HG02938 (cell line): Measurements from ENCODE around the gene NLK.
"Not testable (repeated sequence)": the region's sequence is repeated elsewhere in the genome, so short reads cannot be mapped to it uniquely, and the experiment has no call there.

Experiments used
- ATAC-seq: cut with Tn5 transposase; IDR thresholded peaks from one replicate; pipeline ENCODE4 v1.9.1; 2021; ENCODE audit warnings: mild to moderate bottlenecking, moderate library complexity; ENCODE audit not compliant: unreplicated experiment

Gene NLK

DNA sequence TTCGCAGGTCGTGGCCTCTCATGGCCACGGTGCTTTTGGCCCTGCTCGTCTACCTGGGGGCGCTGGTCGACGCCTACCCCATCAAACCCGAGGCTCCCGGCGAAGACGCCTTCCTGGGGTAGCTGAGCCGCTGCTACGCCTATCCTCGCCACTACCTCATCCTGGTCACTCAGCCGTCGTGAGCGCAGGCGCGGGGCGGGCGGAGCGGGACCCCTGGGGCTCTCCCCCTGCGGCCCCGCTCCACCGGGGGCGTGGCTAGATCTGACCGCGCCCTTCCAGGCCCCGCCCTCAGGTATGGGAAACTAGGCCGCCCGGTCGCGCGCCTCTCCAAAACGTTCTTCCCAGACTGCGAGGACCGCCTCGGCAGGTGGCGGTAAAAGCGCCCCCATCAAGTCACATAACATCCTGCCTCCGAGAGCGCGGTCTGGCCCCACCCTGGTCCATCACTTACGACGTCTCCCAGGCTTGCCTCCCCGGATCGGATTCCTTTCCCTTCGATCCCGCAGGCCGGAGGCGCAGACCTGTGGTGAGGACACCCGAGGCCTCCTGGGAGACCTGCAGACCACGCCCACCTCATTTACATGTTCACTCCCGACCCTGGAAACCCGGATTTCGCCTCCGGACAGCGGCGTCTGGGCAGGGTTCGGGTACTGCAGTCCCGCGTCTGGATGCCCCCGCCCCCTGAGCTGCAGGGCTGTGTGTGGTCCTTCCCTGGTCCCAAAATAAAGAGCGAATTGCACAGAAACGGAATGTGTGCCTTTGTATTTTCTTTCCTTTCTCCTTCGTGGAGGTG lies 185.0 kb downstream of the NLK start:
- no peak for ATAC-seq

DNA sequence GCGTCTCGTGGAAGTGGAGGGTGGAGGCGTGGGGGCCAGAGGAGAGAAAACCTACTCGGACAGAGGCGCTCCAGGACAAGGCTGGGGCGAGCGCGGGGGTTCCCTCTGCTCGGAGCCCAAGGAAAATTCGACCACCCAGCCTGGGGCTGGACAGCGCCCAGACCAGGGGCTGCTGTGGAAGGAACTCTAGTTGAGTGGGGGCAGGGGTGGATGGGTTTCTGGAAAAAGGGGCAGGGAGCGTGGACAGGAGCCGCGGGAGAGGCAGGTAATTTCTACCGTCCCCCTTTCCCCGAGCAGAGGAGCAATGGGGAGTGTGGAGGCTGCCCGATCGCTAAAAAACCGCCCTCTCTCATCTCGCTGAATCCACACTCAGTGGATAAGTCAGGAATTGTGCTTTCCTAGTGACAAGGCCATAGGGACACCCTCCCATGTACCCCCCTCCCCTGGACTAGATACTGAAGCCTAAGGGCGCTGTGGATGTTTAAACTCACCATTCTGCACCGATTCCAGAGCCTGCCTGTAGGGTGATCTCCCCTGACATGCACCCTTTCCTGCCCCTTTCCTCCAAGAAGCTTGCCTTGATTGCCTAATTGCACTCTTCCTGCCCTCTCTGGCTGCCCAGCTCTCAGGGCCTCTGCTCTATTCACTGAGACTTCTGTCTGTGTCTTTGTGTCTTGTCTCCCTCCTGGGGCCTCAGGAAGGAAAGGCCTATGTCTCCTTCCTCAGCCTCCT lies 185.8 kb downstream of the NLK start:
- ATAC-seq: no peak

DNA sequence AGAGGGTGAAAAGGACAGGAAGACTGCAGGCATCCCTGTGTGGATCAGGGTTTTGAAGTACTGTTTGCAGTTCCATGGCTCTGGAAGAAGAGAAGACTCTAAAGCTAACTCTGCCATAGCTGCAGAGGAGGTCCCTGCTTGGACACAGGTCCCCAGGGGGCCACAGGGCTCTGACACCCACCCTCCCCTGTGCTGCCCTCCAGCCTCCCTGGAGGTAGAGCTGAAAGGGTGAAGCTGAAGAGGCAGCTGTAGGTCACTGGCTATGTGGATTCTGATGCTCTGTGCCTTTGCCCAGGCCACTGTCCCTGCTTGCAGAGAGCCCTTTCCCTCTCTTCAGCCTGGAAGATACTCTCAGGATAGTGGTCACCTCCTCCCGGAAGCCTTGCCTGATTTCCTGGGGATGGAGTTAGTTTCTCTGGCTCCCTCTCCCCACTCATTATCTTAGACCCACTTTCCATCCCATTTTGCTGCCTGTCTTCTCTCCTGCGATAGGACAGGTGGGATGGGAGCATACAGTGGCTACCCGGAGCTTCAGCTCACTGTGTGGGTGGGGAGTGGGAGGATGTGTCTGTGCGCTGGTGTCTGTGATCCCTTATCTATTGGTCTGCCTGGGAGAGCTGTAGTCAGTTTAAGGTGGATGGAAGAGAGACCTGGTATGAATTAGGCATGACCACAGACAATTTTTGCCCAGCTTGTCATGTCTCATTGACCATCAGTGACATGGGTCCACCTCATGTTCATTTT lies 186.7 kb downstream of the NLK start:
- ATAC-seq: no peak

DNA sequence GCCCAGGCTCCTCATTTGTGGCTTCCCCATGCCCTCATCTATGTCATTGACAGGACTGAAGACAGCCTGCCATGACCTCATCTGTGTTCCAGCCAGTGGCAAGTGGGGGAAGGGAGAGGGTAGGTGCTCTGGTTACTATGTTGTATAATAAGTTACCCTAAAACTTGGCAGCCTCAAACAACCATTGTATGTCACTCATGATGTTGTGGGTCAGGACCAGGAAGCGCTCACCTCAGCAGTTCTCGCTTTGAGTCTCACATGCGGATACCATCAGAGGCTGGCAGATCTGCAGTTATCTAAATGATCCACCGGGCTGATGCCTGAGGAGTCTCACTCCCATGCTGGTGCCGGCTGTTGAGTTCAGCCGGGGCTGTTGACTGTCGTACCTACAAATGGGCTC lies 187.5 kb downstream of the NLK start:
- ATAC-seq: no peak

DNA sequence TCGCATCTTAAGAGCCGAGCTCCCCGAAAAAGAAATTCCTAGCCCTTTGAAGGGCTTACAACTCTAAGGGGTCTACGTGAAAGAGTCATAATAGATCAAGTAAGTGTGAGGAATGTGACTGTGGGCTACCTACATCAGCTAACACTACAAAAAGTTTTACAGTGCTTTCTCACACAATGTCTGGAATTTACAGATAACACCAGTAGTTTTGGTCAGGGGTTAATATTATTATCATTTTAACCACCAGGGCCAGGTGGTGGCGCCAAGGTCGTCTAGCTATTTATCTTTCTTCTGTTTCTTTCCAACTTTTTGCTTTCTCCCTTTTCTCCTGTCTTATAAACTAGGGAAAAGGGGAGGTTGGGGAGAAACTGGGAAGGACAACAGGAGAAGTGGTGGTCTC lies 188.1 kb downstream of the NLK start:
- ATAC-seq: not testable (repeated sequence)

DNA sequence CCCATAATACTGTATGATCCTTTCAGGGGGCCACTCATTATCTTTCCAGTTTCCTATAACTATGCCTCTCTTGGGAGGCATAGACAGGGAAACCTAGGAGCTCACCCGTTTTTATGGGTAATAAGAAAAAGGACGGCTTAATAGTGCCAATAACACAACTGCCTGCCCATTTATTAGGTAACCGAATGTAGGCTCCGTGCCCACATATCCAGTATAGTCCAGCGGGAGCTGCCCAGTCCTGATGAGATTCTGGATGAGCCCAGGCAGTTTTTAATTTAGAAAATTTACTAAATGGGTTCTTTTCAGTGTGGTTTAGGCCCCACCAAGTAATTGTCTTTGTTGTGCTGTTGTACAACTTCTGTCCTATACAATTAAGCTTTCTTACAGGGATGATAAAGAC lies 189.1 kb downstream of the NLK start:
- ATAC-seq: not testable (repeated sequence)

DNA sequence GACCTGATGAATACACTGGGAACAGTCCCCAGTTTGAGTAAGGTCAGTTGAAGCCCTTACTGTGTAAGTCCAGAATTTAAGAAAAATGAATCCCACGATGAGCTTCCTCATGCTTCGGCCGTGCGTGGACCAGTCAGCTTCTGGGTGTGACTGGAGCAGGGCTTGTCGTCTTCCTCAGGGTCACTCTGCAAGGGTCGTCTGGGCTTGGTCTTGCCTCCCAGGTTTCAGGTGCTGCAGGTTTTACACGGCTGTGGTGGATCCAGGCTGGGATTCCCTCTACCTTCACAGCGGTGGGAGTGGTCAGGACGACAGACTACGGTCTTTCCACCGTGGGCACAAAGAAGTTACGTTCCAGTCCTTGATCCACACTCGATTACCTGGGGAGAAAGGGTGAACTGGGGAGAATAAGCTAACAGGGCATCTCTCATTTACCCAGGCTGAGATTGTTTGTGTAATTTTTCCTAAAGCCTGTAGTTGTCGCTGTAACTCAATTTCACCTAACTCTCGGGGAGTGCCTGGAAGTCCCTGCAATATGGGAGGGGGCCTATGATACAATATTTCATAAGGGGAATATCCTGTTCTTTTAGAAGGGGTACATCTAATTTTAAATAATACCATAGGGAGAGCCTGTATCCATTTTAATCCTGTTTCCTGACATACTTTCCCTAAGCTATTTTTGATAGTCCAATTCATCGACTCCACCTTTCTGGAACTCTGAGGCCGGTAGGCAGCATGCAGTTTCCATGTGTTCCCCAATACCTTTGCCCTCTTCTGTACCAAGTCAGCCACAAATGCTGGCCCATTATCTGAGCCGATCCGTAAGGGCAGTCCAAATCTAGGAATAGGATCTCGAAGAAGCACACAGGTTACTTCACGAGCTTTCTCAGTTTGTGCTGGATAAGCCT lies 190.7 kb downstream of the NLK start:
- ATAC-seq: not testable (repeated sequence)

DNA sequence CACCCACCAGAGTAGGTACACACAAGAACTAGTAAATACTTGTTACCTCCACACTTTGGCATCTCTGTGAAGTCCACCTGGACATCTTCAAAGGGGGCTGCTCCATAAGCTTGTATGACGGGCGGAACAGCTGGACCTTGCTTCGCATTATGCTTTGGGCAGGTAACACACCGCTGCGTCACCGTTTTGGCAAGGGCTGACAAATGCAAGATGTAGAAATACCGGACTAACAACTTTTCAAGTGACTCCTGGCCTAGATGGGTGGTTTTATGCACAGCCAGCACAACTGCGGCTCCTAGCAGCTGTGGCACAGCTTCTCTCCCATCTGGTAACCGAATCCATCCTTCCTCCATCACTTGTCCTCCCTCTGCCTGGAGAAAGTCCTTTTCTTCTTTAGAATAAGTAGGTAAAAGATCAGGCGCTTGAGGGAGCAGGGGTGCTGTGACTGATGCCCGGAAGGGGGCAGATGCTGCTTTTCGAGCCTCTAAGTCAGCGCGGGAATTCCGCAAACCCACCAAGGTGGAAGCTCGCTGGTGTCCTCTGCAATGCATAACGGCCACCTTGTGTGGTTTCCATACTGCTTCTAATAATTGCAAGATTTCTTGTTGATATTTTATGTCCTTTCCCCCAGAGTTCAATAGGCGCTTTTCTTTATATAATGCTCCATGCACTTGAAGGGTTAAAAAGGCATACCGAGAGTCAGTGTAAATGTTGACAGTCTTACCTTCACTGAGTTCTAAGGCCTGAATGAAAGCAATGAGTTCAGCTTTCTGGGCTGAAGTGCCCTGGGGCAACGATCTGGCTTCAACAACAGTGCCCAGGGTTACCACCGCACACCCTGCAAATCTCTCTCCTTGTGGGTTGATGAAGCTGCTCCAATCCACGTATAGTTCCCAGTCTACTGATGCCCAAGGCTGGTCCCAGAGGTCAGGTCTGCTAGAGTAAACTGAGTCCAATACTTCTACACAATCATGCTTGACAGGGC lies 191.7 kb downstream of the NLK start:
- not testable (repeated sequence) for ATAC-seq

DNA sequence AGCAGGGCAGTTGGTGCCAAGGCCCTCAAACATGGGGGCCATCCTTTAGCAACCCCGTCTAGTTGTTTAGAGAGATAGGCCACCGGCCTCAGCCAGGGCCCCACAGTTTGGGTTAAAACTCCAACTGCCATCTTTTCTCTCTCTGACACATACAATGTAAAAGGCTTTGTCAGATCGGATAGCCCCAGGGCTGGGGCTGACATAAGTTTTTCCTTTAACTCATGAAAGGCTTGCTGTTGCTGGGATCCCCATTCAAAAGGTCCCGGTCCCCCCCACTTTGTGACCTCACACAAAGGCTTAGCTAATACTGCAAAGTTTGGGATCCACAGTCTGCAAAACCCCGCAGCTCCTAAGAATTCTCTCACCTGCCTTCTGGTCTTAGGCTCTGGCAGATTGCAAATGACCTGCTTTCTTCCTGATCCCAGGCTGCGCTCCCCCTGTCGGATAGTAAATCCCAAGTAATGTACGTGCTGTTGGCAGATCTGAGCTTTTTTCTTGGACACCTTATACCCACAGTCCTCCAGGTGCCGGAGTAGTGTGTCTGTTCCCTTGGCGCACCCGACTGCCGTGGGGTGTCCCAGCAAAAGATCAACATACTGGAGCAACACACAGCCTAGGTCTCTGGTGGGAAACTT lies 192.7 kb downstream of the NLK start:
- ATAC-seq: not testable (repeated sequence)

DNA sequence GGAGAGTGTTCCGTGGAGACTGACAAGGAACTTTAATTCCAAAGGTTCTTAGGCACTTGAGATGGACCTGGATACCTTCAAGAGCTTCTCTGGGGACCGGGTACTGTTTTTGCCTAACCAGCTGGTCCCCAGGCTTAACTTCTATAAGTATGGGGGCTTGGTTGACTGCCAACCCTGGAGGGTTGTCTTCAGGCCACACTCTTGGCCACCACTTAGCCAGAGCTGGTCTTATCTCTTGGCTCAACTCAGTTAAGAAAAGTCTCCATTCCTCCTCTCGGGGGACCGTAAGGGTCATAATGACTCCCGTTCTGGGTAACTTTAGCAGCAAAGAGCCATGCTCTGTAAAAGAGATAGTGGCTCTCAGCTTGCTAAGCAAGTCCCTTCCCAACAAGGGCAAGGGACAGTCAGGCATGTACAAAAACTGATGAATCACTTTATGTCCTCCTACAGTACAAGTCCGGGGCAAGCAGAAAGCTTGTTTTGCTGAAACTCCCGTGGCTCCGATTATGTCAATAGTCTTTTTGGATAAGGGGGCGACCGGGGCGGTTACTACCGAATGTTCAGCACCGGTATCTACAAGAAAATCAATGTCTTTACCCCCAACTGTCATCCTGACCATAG lies 193.7 kb downstream of the NLK start:
- ATAC-seq: not testable (repeated sequence)

DNA sequence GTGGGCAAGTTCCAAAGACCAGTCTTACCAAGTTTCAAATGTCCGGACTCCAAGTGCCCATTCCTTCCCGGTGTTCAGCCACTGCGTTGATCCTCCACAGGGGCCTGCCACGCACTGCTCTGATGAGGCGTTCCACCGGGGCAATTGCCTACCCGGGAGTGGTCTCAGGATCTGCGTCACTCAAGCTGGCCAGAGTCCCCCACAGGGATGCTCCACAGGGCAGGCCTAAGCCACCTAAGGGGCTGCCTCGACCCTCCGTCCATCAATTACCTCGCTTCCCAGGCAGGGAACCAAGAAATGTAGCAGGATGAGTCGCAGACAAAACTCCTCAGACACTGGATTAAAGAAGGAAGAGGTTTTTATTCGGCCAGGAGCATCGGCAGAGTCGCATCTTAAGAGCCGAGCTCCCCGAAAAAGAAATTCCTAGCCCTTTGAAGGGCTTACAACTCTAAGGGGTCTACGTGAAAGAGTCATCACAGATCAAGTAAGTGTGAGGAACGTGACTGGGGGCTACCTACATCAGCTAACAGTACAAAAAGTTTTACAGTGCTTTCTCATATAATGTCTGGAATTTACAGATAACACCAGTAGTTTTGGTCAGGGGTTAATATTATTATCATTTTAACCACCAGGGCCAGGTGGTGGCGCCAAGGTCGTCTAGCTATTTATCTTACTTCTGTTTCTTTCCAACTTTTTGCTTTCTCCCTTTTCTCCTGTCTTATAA lies 196.2 kb downstream of the NLK start:
- ATAC-seq: not testable (repeated sequence)

DNA sequence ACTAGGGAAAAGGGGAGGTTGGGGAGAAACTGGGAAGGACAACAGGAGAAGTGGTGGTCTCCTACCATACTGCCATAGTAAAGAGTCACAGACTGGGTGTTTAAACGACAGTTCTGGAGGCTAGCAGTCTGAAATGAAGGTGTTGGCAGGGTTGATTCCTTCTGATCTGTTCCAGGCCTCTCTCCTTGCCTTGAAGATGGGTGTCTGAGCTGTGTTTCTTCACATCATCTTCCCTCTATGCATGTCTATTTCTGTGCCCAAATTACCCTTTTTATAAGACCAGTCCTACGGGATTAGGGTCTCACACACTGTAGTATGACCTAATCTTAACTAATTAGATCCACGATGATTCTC lies 196.8 kb downstream of the NLK start:
- ATAC-seq: no peak

DNA sequence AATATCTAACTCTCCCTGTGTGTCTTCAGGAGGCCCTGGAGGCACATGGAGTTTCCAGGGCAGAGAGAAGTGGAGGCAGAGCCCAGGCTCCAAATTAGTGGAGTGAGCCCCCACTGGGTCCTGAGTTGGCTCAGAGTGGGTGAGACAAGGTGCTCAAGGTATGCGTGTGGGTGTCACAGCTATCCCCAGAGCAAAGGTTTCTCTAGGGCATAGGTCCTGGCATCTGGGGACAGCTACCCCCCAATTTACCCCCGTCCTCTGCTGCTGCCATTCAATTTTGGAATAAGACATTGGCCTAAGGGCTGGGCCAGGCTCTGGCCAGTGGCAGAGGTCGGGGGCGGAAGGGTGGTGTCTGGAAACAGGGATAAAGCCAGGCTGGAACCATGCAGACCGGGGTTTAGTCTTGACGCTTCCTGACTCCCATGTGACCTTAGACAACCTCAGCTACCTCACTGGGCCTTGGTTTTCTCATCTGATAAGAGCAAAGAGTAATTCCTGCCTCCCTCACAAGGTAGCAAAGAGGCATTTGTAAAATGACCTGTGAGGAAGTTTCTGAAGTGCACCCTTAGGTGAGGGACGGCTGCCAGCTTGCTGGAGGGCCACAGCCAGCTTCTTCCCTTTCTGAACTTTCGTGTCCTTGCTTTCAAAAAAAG lies 198.3 kb downstream of the NLK start:
- ATAC-seq: no peak

DNA sequence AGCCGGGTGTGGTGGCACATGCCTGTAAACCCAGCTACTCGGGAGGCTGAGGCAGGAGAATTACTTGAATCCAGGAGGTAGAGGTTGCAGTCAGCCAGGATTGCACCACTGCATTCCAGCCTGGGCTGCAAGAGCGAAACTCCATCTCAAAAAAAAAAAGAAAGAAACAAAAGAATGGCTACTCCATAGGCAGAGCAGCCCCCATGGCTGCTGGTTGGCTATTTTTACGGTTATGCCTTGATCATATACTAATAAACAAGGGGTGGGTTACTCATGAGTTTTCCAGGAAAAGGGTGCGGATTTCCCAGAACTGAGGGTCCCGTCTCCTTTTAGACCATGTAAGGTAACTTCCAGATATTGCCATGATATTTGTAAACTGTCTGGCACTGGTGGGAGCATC lies 200.3 kb downstream of the NLK start:
- ATAC-seq: no peak

DNA sequence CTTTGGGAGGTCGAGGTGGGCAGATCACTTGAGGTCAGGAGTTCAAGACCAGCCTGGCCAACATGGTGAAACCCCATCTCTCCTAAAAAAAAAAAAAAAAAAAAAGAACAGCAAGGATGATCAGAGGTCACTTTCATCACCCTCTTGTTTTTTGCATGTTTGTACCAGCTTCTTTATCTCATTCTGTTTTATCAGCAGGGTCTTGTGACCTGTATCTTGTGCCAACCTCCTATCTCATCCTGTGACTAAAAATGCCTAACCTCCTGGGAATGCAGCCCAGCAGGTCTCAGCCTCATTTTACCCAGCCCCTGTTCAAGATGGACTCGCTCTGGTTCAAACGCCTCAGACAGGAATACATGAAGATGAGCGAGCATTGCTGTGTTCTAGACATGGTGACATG lies 200.8 kb downstream of the NLK start:
- not testable (repeated sequence) for ATAC-seq

DNA sequence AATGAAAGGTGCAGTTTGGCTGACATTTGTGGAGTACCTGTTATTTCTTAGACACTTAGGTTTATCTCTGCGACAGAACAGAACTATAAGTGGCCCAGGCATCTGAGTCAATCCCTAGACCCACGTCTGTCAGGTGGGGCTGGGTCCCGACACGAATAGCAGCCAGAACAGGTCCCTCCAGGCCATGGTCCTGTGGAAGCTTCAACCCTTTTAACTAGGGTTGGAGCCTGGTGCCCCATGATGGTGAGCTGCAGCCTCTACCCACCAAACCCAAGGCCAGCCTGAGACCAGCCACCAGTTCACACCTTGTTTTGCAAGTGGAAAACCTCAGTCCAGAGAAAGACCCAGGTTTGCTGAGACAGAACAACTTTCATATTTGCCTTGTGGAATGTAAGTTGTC lies 202.0 kb downstream of the NLK start:
- ATAC-seq: no peak
